ENCODE measurements around the gene STPG2. TPM values are rescaled to one million over a fixed set of nuclear protein-coding genes. Genes with fewer than 3 reads are reported as not detected.

Gene STPG2
- total and polyA plus RNA-seq, 7 donors = 0.06 to 0.71 (median 0.33) TPM; not detected in 4

DNA sequence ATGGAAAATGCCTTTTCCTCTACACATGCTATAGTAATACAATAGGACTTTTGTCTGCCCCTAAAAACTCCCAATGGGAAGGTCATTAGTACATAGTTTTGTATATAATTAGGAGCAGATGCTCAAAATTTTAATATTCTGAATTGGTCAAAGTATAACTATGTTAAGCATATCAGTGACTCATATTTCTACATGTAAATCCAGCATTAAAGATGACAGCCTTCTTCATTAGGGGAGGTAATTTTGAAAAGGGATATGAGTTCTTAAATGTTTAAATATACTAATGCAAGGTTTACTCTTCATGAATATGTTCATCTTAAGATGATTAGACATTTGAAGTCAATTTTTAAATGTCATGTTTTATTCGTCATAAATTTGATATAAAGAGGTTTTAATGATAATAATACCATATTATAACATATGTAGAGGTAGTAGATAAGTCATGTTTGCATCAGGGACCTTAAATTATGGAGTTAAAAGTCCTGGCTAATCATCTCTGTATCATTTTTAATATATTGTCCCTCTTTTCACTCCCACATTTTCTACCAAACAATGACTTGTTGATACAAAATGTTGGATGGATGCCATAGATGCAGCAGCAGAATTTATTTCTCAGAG, 218.8 kb downstream of the STPG2 start:
- intact Hi-C loops (cut with DNase I) = no loop called here
- no peaks in the 10 kb centered on the region for H3K27me3 ChIP-seq
- 59 to 63% methylated on average over 1 of the region's 1 CpG for WGBS, 2 donors
- no peak overlapping the region for H3K27ac ChIP-seq
- H3K36me3 ChIP-seq = no peaks in the 10 kb centered on the region
- no peak for DNase-seq
- no peaks in the 10 kb centered on the region for H3K9me3 ChIP-seq
- TF ChIP-seq POLR2AphosphoS5 (IDR thresholded peaks at IDR 0.05) = no peak
- no peak for TF ChIP-seq EP300 (IDR thresholded peaks at IDR 0.05)
- no peak for TF ChIP-seq POLR2A (IDR thresholded peaks at IDR 0.05)
- TF ChIP-seq, protein P1, sequence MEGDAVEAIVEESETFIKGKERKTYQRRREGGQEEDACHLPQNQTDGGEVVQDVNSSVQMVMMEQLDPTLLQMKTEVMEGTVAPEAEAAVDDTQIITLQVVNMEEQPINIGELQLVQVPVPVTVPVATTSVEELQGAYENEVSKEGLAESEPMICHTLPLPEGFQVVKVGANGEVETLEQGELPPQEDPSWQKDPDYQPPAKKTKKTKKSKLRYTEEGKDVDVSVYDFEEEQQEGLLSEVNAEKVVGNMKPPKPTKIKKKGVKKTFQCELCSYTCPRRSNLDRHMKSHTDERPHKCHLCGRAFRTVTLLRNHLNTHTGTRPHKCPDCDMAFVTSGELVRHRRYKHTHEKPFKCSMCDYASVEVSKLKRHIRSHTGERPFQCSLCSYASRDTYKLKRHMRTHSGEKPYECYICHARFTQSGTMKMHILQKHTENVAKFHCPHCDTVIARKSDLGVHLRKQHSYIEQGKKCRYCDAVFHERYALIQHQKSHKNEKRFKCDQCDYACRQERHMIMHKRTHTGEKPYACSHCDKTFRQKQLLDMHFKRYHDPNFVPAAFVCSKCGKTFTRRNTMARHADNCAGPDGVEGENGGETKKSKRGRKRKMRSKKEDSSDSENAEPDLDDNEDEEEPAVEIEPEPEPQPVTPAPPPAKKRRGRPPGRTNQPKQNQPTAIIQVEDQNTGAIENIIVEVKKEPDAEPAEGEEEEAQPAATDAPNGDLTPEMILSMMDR (IDR thresholded peaks at IDR 0.05) = no peak
- no peak overlapping the region for H3K4me3 ChIP-seq
- H3K4me1 ChIP-seq = no peaks in the 10 kb centered on the region

DNA sequence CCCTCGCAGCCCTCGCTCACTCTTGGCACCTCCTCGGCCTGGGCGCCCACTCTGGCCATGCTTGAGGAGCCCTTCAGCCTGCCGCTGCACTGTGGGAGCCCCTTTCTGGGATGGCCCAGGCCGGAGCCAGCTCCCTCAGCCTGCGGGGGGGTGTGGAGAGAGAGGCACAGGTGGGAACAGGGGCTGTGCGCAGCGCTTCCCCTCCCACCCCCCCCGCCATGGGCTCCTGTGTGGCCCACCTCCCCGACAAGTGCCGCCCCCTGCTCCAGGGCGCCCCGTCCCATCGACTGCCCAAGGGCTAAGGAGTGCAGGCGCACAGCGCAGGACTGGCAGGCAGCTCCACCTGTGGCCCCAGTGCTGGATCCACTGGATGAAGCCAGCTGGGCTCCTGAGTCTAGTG, 220.2 kb downstream of the STPG2 start:
- WGBS, 2 donors = 93 to 95% methylated on average over 17 of the region's 17 CpGs
- Histone ChIP-seq H3K36me3 (no peaks in the 10 kb centered on the region), H3K4me3 (no peak overlapping the region), H3K9me3 (no peaks in the 10 kb centered on the region), H3K27ac (no peak overlapping the region), H3K4me1 (no peaks in the 10 kb centered on the region), H3K27me3 (no peaks in the 10 kb centered on the region)
- TF ChIP-seq POLR2AphosphoS5 (IDR thresholded peaks at IDR 0.05) (no peak), POLR2A (IDR thresholded peaks at IDR 0.05) (no peak), EP300 (IDR thresholded peaks at IDR 0.05) (no peak)
- TF ChIP-seq, protein P1 (IDR thresholded peaks at IDR 0.05) = no peak
- no peak for DNase-seq
- intact Hi-C loops (cut with DNase I) = no loop called here

DNA sequence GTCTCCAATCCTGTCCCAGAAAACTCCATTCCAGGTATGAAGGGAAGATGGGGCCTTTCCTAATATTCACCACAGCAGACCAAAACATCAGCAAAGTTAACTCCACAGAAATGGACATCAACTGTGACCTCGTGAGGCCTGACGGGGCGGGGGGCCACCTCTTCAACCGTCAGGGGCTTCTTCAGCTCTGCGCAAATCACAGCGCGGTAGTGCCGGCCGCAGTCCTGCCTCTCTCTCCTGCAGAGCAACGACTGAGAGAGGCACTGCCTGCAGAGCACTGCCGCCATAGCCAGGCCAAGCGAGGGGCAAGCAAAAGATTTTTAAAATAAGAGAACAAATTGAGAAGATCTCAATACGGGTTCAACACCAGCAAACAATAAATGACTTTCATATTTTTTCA, 226.2 kb downstream of the STPG2 start:
- Histone ChIP-seq H3K36me3 (no peaks in the 10 kb centered on the region), H3K27ac (no peak overlapping the region), H3K4me3 (no peak overlapping the region), H3K27me3 (no peaks in the 10 kb centered on the region), H3K4me1 (no peaks in the 10 kb centered on the region), H3K9me3 (peaks cover 0 to 6% (median 0%) of the 10 kb centered on the region in 4 donors)
- intact Hi-C loops (cut with DNase I) = no loop called here
- TF ChIP-seq EP300 (IDR thresholded peaks at IDR 0.05) (no peak), POLR2A (IDR thresholded peaks at IDR 0.05) (no peak), POLR2AphosphoS5 (IDR thresholded peaks at IDR 0.05) (no peak)
- 92% methylated on average over 13 of the region's 13 CpGs for WGBS, 2 donors
- DNase-seq = no peak

DNA sequence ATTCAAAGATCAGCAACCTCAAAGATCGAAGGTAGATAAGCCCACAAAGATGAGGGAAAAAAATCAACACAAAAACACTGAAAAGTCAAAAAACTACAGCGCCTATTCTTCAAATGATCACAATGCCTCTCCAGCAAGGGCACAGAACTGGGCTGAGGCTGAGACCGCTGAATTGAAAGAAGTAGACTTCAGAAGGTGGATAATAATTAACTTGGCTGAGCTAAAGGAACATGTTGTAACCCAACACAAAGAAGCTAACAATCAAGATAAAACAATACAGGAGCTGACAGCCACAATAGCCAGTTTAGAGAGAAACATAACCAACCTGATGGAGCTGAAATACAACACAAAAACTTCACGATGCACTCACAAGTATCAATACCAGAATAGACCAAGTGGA, 231.1 kb downstream of the STPG2 start:
- TF ChIP-seq, protein P1 (IDR thresholded peaks at IDR 0.05) = no peak
- TF ChIP-seq POLR2A (IDR thresholded peaks at IDR 0.05) (no peak), POLR2AphosphoS5 (IDR thresholded peaks at IDR 0.05) (no peak), EP300 (IDR thresholded peaks at IDR 0.05) (no peak)
- no peak overlapping the region for H3K4me3 ChIP-seq
- peaks cover 0 to 5% (median 0%) of the 10 kb centered on the region in 4 donors for H3K9me3 ChIP-seq
- no peak overlapping the region for H3K27ac ChIP-seq
- DNase-seq = no peak
- 23 to 70% methylated on average over 4 of the region's 4 CpGs for WGBS, 2 donors
- H3K4me1 ChIP-seq = no peaks in the 10 kb centered on the region
- intact Hi-C loops (cut with DNase I) = no loop called here
- H3K36me3 ChIP-seq = no peaks in the 10 kb centered on the region
- H3K27me3 ChIP-seq = no peaks in the 10 kb centered on the region

DNA sequence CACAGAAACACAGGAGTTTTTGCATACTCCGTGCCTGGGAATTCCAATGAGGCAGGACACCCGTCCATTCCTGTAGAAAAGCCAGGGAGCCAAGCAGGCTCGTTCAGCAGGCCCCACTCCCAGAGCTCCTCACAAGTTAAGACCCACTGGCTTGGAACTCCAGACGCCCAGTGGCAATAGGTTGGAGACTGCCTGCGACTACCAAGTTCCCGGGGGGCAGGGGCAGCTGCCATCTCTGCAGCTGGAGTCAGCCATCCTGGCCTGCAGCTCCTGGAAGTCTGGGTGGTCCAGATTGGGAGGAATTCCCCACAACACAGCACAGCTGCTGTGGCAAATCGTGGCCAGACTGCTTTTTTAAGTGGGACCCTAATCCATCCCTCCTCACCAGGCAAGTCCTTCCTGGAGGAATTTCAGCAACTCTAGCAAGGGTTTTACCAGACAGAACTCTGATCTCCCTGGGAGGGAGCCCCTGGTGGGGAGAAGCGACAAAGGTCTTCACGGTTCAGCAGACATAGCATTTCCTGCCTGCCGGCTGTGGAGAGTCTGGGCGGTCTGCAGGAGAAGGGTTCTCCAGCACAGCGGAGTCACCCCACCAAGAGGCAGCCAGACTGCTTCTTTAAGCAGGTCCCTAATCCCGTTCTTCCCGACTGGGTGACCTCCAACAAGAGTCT, 231.9 kb downstream of the STPG2 start:
- Histone ChIP-seq H3K36me3 (no peaks in the 10 kb centered on the region), H3K4me3 (no peak overlapping the region), H3K4me1 (no peaks in the 10 kb centered on the region), H3K9me3 (no peaks in the 10 kb centered on the region), H3K27me3 (no peaks in the 10 kb centered on the region), H3K27ac (no peak overlapping the region)
- intact Hi-C loops (cut with DNase I) = no loop called here
- no peak for DNase-seq
- TF ChIP-seq, protein P1 (IDR thresholded peaks at IDR 0.05) = no peak
- TF ChIP-seq POLR2AphosphoS5 (IDR thresholded peaks at IDR 0.05) (no peak), EP300 (IDR thresholded peaks at IDR 0.05) (no peak), POLR2A (IDR thresholded peaks at IDR 0.05) (no peak)
- 84 to 86% methylated on average over 14 of the region's 14 CpGs for WGBS, 2 donors
